ENCODE data around the gene MUSTN1.

GRCh38 chr3:52879581-52879980 lies 44.8 kb upstream of the MUSTN1 start:
- TF ChIP-seq POLR2AphosphoS5 (IDR thresholded peaks at IDR 0.05; ENCODE audit: low read depth, low read length) (no peak), TAF1 (IDR thresholded peaks at IDR 0.05; ENCODE audit: borderline replicate concordance, insufficient read depth, low read length) (no peak)

Measured in PFSK-1 (cell line).